ENCODE data around the gene RFT1.

GRCh38 chr3:53111822-53112221 lies 18.4 kb downstream of the RFT1 start:
- TF ChIP-seq, protein P1, sequence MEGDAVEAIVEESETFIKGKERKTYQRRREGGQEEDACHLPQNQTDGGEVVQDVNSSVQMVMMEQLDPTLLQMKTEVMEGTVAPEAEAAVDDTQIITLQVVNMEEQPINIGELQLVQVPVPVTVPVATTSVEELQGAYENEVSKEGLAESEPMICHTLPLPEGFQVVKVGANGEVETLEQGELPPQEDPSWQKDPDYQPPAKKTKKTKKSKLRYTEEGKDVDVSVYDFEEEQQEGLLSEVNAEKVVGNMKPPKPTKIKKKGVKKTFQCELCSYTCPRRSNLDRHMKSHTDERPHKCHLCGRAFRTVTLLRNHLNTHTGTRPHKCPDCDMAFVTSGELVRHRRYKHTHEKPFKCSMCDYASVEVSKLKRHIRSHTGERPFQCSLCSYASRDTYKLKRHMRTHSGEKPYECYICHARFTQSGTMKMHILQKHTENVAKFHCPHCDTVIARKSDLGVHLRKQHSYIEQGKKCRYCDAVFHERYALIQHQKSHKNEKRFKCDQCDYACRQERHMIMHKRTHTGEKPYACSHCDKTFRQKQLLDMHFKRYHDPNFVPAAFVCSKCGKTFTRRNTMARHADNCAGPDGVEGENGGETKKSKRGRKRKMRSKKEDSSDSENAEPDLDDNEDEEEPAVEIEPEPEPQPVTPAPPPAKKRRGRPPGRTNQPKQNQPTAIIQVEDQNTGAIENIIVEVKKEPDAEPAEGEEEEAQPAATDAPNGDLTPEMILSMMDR (IDR thresholded peaks at IDR 0.05; ENCODE audit: low read length) = no peak
- no peak for TF ChIP-seq EZH2 (IDR thresholded peaks at IDR 0.05; ENCODE audit: borderline replicate concordance, low read length)

All from OCI-LY1 (cell line).